ENCODE measurements around the gene DCUN1D4.
"Not testable (repeated sequence)": the region's sequence is repeated elsewhere in the genome, so short reads cannot be mapped to it uniquely, and the experiment has no call there.

Gene DCUN1D4

GRCh38 chr4:51855751-51856150, 12.8 kb downstream of the DCUN1D4 start:
- DNase-seq, result no peak

DNA sequence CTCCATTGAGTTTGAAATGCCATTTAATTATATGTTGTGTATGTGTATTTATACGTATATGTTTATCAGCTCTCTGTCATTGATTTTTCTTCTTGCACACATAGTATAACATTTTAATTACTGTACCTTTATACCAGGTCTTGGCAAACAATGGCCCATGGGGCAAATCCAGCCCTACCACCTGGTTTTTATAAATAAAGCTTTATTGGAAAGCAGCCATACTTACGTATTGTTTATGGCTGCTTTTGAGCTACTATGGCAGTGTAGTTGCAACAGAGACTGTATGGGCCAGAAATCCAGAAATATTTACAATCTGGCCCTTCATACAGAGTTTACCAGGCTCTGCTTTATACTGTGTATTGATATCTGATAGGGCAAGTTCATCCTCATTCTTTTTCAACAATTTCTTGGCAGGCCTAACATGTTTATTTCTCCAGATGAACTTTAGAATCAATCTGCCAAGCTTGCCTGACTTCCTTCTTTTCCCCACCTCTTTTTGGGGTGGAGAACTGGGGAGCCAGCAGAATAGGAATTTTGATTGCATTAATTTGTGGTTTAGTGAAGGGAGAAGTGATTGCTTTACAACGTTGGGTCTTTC, 15.8 kb downstream of the DCUN1D4 start:
- DNase-seq, result peak; percentile 4

GRCh38 chr4:51859476-51860031, 16.6 kb downstream of the DCUN1D4 start:
- no peak for DNase-seq

GRCh38 chr4:51862199-51862598, 19.2 kb downstream of the DCUN1D4 start:
- no peak for DNase-seq

- no peak for DNase-seq
Observed at GRCh38 chr4:51862781-51863180, 19.8 kb downstream of the DCUN1D4 start.

DNA sequence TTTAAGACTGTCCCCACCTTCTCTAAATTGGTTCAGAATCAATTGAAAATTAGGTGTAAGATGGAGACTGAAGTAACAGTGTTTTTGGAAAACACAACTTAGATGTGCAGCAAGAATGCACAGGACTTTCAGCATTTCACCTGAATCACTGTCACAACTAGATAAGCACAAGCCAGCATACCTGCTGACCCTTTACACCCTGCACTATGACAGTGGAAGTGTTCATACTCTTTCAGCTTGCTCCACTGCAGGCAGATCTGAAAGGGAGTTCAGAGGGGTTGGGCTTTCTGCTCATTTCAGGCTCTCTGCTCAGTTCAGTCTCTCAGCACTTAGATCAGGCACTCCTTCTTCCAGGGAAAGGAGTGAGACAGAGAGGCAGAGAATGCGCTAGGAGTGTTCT, 22.8 kb downstream of the DCUN1D4 start:
- DNase-seq, result no peak

DNA sequence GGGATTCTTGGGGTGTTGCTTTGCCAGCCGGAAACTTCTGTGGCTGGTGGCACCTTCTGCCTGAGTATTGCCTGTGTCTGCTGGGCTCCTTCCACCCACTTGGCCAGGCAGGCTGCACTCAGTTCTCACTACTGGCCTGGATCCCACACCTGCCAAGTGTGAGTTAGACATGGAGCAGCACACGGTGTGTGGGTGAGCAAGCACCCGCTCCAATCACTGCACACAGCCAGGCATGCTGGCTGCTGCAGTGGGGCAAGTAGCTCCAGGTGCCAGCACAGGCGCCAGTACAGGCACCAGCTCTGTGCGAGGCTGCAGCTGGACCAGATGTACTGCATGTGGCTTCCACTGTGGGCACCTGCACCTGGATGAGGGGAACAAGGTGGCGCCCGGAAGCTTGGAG, 23.9 kb downstream of the DCUN1D4 start:
- DNase-seq, result no peak

DNA sequence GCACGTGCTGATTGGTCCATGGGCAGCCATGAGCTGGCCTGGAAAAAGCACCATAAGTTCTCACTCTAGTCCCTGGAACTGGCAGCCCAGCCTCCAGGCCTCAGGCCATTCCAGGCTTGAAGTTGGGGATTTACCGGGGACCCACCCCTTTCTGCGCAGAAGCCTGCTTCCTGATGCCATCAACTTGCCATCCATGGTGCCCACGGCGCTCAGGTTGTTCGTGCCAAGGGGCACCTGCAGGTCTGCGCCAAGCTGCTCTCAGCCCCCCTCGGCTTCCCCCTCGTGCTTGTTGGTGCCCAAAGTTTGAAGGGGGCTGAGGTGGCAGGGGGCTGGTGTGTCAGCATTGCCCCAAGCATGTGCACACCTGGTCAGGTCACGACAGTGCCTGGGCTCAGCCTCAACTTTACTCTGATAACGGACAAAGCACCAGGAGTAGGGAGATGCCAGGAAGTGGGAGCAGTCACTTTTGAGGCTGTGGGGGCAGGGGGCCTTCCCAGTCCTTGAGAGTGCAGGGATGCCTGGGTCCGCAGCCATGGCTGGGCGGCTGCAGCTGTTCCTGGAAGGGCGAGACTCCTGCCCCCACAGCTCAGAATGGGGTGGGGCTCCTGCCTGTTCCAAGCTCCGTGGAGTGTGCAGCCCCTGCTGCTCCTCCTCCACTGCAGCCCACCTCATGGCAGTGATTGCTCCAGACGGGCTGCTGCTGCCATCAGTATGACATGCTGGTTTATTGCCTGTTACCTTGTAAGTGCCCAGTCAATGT, 24.9 kb downstream of the DCUN1D4 start:
- DNase-seq, result no peak

GRCh38 chr4:51868449-51868847, 25.5 kb downstream of the DCUN1D4 start:
- DNase-seq, result no peak

DNA sequence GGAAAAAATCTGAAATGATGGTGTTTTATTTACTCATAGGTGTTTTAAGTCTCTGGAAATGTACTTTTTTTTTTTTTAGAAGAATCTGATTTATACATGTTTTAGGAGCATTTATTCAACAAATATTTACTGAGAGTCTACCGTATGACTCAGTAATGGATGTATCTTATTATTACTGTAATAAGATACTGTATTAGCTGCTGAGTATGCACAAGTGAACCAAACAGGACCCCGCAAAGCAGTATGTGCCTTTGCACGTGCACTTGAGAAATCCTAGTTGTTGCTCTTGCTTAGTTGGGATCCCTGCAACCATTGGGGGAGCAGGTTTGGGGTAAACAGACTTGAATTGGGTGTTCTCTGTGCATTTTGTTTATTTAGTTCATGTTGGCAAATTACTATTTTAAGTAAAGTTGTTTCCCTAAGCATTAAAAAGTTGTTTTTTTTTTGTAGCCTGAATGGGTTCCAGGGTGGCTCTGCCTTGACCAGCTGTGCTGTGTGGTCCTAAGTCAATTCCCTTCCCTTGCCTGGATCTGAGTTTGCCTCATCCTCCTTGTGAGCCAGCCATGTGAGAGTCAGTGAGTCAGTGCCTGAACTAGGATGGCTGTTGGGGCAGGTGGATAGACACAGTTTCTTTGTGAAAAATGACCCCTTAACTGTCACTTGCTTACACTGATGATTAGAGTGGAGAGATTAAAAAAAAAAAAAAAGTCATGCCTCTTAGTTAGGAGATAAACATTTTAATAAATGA, 27.7 kb downstream of the DCUN1D4 start:
- no peak for DNase-seq

- DNase-seq, result no peak
Observed at GRCh38 chr4:51872283-51872997, 29.5 kb downstream of the DCUN1D4 start.

DNA sequence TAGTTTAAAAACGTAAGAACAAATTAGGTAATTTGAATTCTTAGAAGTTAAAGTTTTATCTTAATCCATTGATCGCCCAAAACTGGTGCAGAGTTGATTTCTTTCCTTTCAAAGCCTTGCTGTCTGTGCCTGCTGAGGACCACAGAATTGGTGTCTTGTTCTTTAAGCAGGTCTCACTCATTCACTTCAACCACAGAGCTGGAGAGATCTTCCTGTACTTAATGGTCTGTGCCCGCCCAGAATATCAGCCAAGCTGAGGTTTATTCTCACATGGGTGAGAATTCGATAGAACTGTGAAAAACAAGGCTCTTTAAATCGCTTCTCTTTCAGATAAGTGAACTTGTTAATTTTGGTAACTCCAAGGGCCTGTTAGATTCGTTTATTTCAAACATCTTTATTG, 31.6 kb downstream of the DCUN1D4 start:
- DNase-seq, result no peak

DNA sequence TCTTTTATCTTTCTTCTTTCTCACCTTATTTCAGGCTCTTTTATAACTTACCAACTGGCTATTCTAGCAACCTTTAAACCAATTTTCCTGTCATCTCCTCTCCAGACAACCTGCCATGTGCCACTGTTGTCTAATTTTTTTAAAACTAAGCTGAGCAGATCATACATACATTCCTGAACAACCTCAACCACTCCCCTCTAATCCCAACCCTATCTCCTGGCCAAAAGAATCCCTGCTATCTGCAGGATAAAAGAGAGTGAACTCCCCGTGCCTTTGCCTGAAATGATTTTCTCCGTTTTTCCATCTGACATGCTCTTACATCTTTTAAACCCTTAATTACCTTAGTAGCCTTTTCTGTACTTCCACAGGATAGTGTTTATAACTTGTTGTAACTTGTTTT, 35.5 kb downstream of the DCUN1D4 start:
- no peak for DNase-seq

DNA sequence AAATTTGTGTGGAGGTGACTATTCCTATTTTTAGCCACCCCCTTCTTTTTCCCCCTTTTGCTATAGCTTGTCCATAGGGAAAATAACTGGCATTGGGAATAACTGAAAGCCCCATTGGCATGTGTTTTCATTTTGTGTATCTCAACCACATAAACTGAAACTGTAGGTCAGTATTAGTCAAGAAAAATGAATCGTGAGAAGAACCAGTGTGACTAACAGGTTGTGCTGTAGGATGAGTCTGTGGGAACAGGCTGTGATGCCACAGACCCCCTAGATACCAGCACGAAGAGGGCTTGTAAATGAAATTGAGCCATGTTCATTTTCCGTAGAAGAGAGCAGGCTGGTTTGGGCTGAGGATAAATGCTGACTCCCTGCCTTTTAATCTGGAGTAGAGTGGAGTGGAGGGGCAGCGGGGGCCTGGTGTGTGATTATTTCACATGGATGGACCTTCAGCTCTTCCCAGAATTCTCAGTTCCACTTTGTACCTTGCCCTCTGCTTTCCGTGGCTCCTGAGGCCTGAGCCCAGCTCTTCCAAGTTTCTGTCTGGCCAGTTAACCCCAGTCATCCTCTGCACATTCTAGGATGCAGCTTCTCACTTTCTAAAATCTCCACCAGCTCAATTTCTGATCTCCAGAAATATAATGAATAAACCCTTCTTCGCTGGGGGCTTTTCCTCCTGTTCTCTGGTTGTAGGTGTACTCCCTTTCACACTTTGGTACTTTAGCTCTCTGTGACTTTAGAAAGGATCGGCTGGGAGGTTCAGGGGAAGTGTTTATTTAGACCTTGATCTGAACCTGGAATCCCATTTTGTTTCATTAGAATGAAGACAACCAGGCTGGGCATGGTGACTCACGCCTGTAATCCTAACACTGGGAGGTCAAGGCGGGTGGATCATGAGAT, 37.3 kb downstream of the DCUN1D4 start:
- DNase-seq, result no peak

DNA sequence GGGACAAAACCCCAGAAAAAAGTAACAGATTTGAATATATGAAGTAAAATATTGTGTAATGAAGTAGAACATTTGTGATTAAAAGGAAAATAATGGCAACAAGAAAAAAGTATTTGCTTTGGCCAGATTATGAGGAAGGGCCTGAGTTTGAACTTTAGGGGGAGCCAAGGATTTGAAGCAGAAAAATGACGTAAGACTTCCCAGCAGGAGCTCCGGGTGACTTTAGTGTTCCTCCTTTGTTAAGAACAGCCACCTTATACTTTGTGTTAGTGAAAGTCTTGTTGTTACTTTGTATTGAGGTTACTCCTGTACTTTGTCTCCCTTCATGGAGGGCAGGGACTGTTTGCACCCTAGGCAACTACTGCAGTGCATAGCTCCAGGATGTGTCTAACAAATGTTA, 41.1 kb downstream of the DCUN1D4 start:
- DNase-seq, result no peak

- no peak for DNase-seq
Observed at GRCh38 chr4:51884606-51885005, 41.7 kb downstream of the DCUN1D4 start.

- DNase-seq, result no peak
Observed at GRCh38 chr4:51885363-51885762, 42.4 kb downstream of the DCUN1D4 start.

- DNase-seq, result no peak
Observed at GRCh38 chr4:51890760-51891159, 47.8 kb downstream of the DCUN1D4 start.

- not testable (repeated sequence) for DNase-seq
Observed at GRCh38 chr4:51893402-51893801, 50.4 kb downstream of the DCUN1D4 start.

GRCh38 chr4:51894059-51894645, 51.2 kb downstream of the DCUN1D4 start:
- no peak for DNase-seq

- no peak for DNase-seq
Observed at GRCh38 chr4:51895158-51895557, 52.2 kb downstream of the DCUN1D4 start.
